Omental fat pad (tissue), 4 donors: ENCODE measurements around the gene TMEM220. TPM values are rescaled to one million over a fixed set of nuclear protein-coding genes. Genes with fewer than 3 reads are reported as not detected.

Experiments
- ATAC-seq: fragments of 150-250 bp; one replicate; pipeline ENCODE4 v1.9.1; 2016; ENCODE audit warnings: mild to moderate bottlenecking, moderate library complexity; ENCODE audit not compliant: low FRiP score
- DNase-seq: peaks from one replicate; pipeline ENCODE4 v3.0.0-alpha.2; 2019; ENCODE audit warnings: low spot score
- CTCF ChIP-seq, 3 donors: fragments of 450-650 bp; IDR thresholded peaks; one replicate each; pipeline ENCODE4 v1.5.1; 2016 to 2017; ENCODE audit warnings: antibody characterized with exemption in 3 of 3, mild to moderate bottlenecking in 3 of 3, moderate library complexity in 2 of 3
- total RNA-seq, 4 donors: library from RNA; depleted of rRNA; stranded (reverse); fragments of >200 nt; gene quantifications; one replicate each; pipeline ENCODE4 v1.1.0, GENCODE V29; 2016

Gene TMEM220
- total RNA-seq: 10 to 100 TPM in 3 of 4 donors, 1 to 10 TPM in 1; 7.8 to 17.4 (median 13.4) TPM

- no peak for TF ChIP-seq CTCF (IDR thresholded peaks at IDR 0.05)
- ATAC-seq (peak; percentile 94), DNase-seq (peak; percentile 50)
Observed at GRCh38 chr17:10729334-10730193, at the start of gene TMEM220. TMEM220 (minus strand) TSS chr17:10730023; CDS start chr17:10729851, 172 bp downstream.

- no peak for TF ChIP-seq CTCF (IDR thresholded peaks at IDR 0.05)
- DNase-seq (no peak), ATAC-seq (no peak)
Observed at GRCh38 chr17:10779609-10780008, 49.8 kb upstream of the TMEM220 start.

- no peak for DNase-seq
- no peak for ATAC-seq
- no peak for TF ChIP-seq CTCF (IDR thresholded peaks at IDR 0.05)
Observed at GRCh38 chr17:10777890-10778289, 48.1 kb upstream of the TMEM220 start.

- ATAC-seq (no peak), DNase-seq (no peak)
- no peak for TF ChIP-seq CTCF (IDR thresholded peaks at IDR 0.05)
Observed at GRCh38 chr17:10777131-10777807, 47.4 kb upstream of the TMEM220 start.

- no peak for TF ChIP-seq CTCF (IDR thresholded peaks at IDR 0.05)
- no peak for DNase-seq
- ATAC-seq: no peak
Observed at GRCh38 chr17:10776381-10776780, 46.6 kb upstream of the TMEM220 start.

- no peak for ATAC-seq
- no peak for TF ChIP-seq CTCF (IDR thresholded peaks at IDR 0.05)
- DNase-seq: no peak
Observed at GRCh38 chr17:10775740-10776356, 46.0 kb upstream of the TMEM220 start.
